ENCODE results near the gene RHOBTB1.
"Not testable (repeated sequence)": the region's sequence is repeated elsewhere in the genome, so short reads cannot be mapped to it uniquely, and the experiment has no call there.

RHOBTB1 gene

GRCh38 chr10:60913657-60914056 is 30.3 kb downstream of the RHOBTB1 start:
- ATAC-seq (ENCODE audit: low read depth) (no peak), DNase-seq (ENCODE audit: low spot score in 2 of 2) (no peak)
- Mint-ChIP-seq H3K27me3 (peaks cover 11% of the 10 kb centered on the region), H3K4me1 (peaks cover 12% of the 10 kb centered on the region), H3K36me3 (no peaks in the 10 kb centered on the region), H3K4me3 (no peak overlapping the region), H3K27ac (no peak overlapping the region), H3K9me3 (peaks cover 3% of the 10 kb centered on the region)

- DNase-seq (ENCODE audit: low spot score in 2 of 2) = no peak
- H3K27ac Mint-ChIP-seq = no peak overlapping the region
- H3K9me3 Mint-ChIP-seq = peaks cover 3% of the 10 kb centered on the region
- no peak overlapping the region for H3K4me3 Mint-ChIP-seq
- peaks cover 8% of the 10 kb centered on the region for H3K27me3 Mint-ChIP-seq
- no peaks in the 10 kb centered on the region for H3K36me3 Mint-ChIP-seq
- no peak for ATAC-seq (ENCODE audit: low read depth)
- peaks cover 12% of the 10 kb centered on the region for H3K4me1 Mint-ChIP-seq
These were observed 30.9 kb downstream of the RHOBTB1 start for GRCh38 chr10:60913071-60913470.

DNA sequence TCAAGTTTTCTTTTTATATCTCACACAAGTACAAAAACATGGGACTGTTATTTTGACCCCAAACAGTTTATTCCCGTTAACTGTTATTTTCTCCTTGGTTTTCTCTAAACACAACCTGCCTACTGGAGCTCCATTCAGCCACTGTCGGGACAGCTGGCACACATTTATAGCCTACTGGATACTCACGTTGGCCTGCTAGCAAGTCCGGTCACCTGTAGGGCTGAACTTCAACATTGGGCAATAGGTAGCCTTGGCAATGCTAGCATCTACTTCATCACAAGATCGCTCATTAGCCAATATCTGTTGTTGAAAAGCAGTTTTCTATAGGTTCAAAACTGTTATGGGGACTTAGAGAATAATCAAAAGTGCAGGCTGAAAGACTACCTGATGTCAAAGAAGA is 32.3 kb downstream of the RHOBTB1 start:
- Mint-ChIP-seq H3K4me1 (peaks cover 12% of the 10 kb centered on the region), H3K27me3 (peaks cover 8% of the 10 kb centered on the region), H3K36me3 (no peaks in the 10 kb centered on the region), H3K4me3 (no peak overlapping the region), H3K27ac (no peak overlapping the region), H3K9me3 (no peaks in the 10 kb centered on the region)
- ATAC-seq (ENCODE audit: low read depth) (no peak), DNase-seq (ENCODE audit: low spot score in 2 of 2) (no peak)

- Mint-ChIP-seq H3K27ac (no peak overlapping the region), H3K4me1 (peaks cover 12% of the 10 kb centered on the region), H3K4me3 (peak overlapping the region; percentile 60), H3K36me3 (no peaks in the 10 kb centered on the region), H3K27me3 (peaks cover 8% of the 10 kb centered on the region), H3K9me3 (no peaks in the 10 kb centered on the region)
- DNase-seq (ENCODE audit: low spot score in 2 of 2) (no peak), ATAC-seq (ENCODE audit: low read depth) (no peak)
These were observed 32.8 kb downstream of the RHOBTB1 start for GRCh38 chr10:60911216-60911615.

GRCh38 chr10:60910543-60910942 is 33.4 kb downstream of the RHOBTB1 start:
- peak overlapping the region; percentile 60 for H3K4me3 Mint-ChIP-seq
- DNase-seq (ENCODE audit: low spot score in 2 of 2) = no peak
- ATAC-seq (ENCODE audit: low read depth) = peak; percentile 50
- no peaks in the 10 kb centered on the region for H3K9me3 Mint-ChIP-seq
- peaks cover 12% of the 10 kb centered on the region for H3K4me1 Mint-ChIP-seq
- no peaks in the 10 kb centered on the region for H3K36me3 Mint-ChIP-seq
- H3K27me3 Mint-ChIP-seq = peaks cover 8% of the 10 kb centered on the region
- H3K27ac Mint-ChIP-seq = no peak overlapping the region

DNA sequence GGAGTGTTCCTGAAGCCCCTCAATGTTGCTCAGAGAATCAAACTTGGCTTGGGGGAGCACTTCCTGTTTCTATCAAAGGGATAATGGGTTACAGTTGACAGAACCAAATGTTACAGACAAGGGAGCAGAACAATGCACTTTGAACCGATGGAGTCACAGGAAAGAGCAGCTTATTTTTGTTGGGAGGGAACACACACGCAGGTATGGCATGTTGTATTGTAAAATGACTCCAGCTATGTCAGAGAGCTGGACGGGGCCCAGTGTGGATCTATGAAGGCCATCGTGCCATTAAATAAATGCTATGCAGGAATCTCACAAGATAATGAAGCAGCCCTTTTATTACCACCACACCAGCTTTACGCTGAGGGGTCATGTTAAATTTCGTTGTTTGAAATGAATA is 35.1 kb downstream of the RHOBTB1 start:
- Mint-ChIP-seq H3K27ac (no peak overlapping the region), H3K4me3 (no peak overlapping the region), H3K27me3 (peaks cover 15% of the 10 kb centered on the region), H3K36me3 (no peaks in the 10 kb centered on the region), H3K9me3 (no peaks in the 10 kb centered on the region), H3K4me1 (peaks cover 12% of the 10 kb centered on the region)
- DNase-seq (ENCODE audit: low spot score in 2 of 2) (no peak), ATAC-seq (ENCODE audit: low read depth) (no peak)

GRCh38 chr10:60908031-60908430 is 36.0 kb downstream of the RHOBTB1 start:
- no peak for ATAC-seq (ENCODE audit: low read depth)
- DNase-seq (ENCODE audit: low spot score in 2 of 2) = no peak
- no peaks in the 10 kb centered on the region for H3K36me3 Mint-ChIP-seq
- H3K4me3 Mint-ChIP-seq = no peak overlapping the region
- no peak overlapping the region for H3K27ac Mint-ChIP-seq
- peaks cover 12% of the 10 kb centered on the region for H3K4me1 Mint-ChIP-seq
- H3K9me3 Mint-ChIP-seq = no peaks in the 10 kb centered on the region
- H3K27me3 Mint-ChIP-seq = peaks cover 13% of the 10 kb centered on the region

DNA sequence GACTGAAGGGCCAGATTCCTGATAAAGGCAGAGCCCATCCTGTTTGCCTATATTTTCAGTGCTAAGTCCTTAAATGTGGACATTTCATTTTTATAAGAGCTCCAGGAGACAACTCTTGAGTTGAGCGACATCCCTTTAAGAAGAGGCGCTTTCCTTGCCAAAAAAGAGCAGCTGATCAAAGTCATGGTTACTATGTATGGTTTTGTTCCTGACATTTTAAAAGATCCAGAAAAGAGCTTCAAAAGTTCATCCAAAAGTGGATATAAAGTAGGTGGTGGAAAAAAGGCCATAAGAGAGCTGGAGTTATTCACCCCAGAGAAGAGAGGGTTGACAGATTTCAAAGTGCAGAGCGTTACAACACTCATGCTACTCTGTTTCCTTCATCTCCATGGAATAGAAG is 36.7 kb downstream of the RHOBTB1 start:
- DNase-seq (ENCODE audit: low spot score in 2 of 2) (no peak), ATAC-seq (ENCODE audit: low read depth) (no peak)
- peaks cover 15% of the 10 kb centered on the region for H3K27me3 Mint-ChIP-seq
- H3K9me3 Mint-ChIP-seq = no peaks in the 10 kb centered on the region
- H3K36me3 Mint-ChIP-seq = no peaks in the 10 kb centered on the region
- H3K4me1 Mint-ChIP-seq = peaks cover 12% of the 10 kb centered on the region
- H3K27ac Mint-ChIP-seq = no peak overlapping the region
- no peak overlapping the region for H3K4me3 Mint-ChIP-seq

DNA sequence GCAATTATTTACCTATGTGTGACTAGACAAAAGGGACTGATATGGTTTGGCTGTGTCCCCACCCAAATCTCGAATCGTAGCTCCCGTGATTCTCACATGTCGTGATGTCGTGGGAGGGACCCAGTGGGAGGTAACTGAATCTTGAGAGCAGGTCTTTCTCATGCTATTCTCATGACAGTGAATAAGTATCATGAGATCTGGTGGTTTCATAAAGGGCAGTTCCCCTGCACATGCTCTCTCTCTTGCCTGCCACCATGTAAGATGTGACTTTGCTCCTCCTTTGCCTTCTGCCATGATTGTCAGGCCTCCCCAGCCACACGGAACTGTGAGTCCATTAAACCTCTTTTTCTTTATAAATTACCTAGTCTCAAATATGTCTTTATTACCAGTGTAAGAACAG is 37.2 kb downstream of the RHOBTB1 start:
- H3K36me3 Mint-ChIP-seq; DNase-seq (ENCODE audit: low spot score in 2 of 2); H3K9me3 Mint-ChIP-seq; H3K4me3 Mint-ChIP-seq; ATAC-seq (ENCODE audit: low read depth); H3K27ac Mint-ChIP-seq: not testable (repeated sequence)
- H3K27me3 Mint-ChIP-seq = peaks cover 15% of the 10 kb centered on the region
- H3K4me1 Mint-ChIP-seq = peaks cover 12% of the 10 kb centered on the region

- Mint-ChIP-seq H3K27me3 (peaks cover 12% of the 10 kb centered on the region), H3K4me1 (peaks cover 11% of the 10 kb centered on the region), H3K9me3 (no peaks in the 10 kb centered on the region), H3K4me3 (no peak overlapping the region), H3K36me3 (no peaks in the 10 kb centered on the region), H3K27ac (no peak overlapping the region)
- DNase-seq (ENCODE audit: low spot score in 2 of 2) (no peak), ATAC-seq (ENCODE audit: low read depth) (no peak)
These were observed 37.6 kb downstream of the RHOBTB1 start for GRCh38 chr10:60906411-60906810.

DNA sequence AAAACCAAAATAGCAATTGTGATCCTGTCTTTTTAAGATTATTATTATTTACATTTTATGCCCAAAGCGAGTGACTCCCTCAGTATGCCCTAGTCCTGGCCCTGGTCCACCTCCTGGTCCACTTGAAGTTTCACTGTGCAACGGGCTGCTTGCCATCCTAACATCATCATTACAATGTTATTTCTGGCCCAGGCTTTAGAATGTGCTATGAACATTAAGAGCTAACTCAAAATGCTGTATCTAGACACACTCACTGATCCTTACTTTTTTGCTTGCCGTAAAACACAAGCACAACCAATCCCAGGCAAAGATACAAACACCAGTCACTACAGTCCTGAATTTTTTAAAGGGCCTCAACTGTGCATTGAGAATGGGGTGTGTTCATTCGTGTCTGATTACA is 38.4 kb downstream of the RHOBTB1 start:
- H3K9me3 Mint-ChIP-seq = no peaks in the 10 kb centered on the region
- DNase-seq (ENCODE audit: low spot score in 2 of 2) (no peak), ATAC-seq (ENCODE audit: low read depth) (no peak)
- H3K27me3 Mint-ChIP-seq = peaks cover 10% of the 10 kb centered on the region
- no peak overlapping the region for H3K4me3 Mint-ChIP-seq
- no peaks in the 10 kb centered on the region for H3K36me3 Mint-ChIP-seq
- no peak overlapping the region for H3K27ac Mint-ChIP-seq
- H3K4me1 Mint-ChIP-seq = peaks cover 3% of the 10 kb centered on the region

GRCh38 chr10:60903096-60903495 is 40.9 kb downstream of the RHOBTB1 start:
- no peaks in the 10 kb centered on the region for H3K36me3 Mint-ChIP-seq
- ATAC-seq (ENCODE audit: low read depth) (no peak), DNase-seq (ENCODE audit: low spot score in 2 of 2) (no peak)
- H3K4me3 Mint-ChIP-seq = no peak overlapping the region
- peaks cover 13% of the 10 kb centered on the region for H3K27me3 Mint-ChIP-seq
- H3K27ac Mint-ChIP-seq = no peak overlapping the region
- H3K4me1 Mint-ChIP-seq = no peaks in the 10 kb centered on the region
- H3K9me3 Mint-ChIP-seq = no peaks in the 10 kb centered on the region

- Mint-ChIP-seq H3K36me3 (no peaks in the 10 kb centered on the region), H3K27ac (no peak overlapping the region), H3K9me3 (no peaks in the 10 kb centered on the region), H3K4me1 (no peaks in the 10 kb centered on the region), H3K27me3 (peaks cover 13% of the 10 kb centered on the region), H3K4me3 (no peak overlapping the region)
- ATAC-seq (ENCODE audit: low read depth) = no peak
- no peak for DNase-seq (ENCODE audit: low spot score in 2 of 2)
These were observed 42.3 kb downstream of the RHOBTB1 start for GRCh38 chr10:60901561-60902235.

GRCh38 chr10:60899266-60899665 is 44.7 kb downstream of the RHOBTB1 start:
- Mint-ChIP-seq H3K4me3 (no peak overlapping the region), H3K4me1 (no peaks in the 10 kb centered on the region), H3K27ac (no peak overlapping the region), H3K27me3 (peaks cover 7% of the 10 kb centered on the region), H3K36me3 (no peaks in the 10 kb centered on the region), H3K9me3 (no peaks in the 10 kb centered on the region)
- DNase-seq (ENCODE audit: low spot score in 2 of 2) (no peak), ATAC-seq (ENCODE audit: low read depth) (no peak)

- Mint-ChIP-seq H3K27me3 (peaks cover 6% of the 10 kb centered on the region), H3K4me1 (no peaks in the 10 kb centered on the region), H3K4me3 (no peak overlapping the region), H3K27ac (no peak overlapping the region), H3K9me3 (no peaks in the 10 kb centered on the region), H3K36me3 (no peaks in the 10 kb centered on the region)
- DNase-seq (ENCODE audit: low spot score in 2 of 2) = no peak
- no peak for ATAC-seq (ENCODE audit: low read depth)
These were observed 45.7 kb downstream of the RHOBTB1 start for GRCh38 chr10:60898321-60898720.
